AG08395 (cell line): Measurements from ENCODE around the gene HACE1.
"Not testable (repeated sequence)": the region's sequence is repeated elsewhere in the genome, so short reads cannot be mapped to it uniquely, and the experiment has no call there.

Experiments used
- DNase-seq: peaks from one replicate; pipeline ENCODE4 v3.0.0; 2012; ENCODE audit warnings: mixed read lengths, low spot score

The HACE1 gene

GRCh38 chr6:104829183-104829958 lies 30.3 kb downstream of the HACE1 start:
- no peak for DNase-seq

DNA sequence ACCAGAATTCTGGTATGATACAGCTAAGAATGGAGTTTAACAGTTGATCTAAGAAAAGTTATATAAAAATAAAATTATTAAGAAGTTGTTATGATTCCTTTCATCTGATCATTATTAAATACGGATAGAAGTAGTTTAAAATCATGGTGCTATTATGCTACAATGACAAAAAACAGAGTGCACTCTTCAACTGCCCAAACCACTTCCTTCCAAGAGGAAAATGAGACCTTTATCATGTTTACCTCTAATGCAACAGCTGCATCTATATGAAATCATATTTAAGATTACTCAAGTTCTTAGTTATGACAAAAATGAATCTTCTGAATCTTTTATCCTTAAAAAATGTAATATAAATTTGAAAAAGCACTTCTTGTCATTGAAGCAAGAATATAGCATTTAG lies 31.2 kb downstream of the HACE1 start:
- no peak for DNase-seq

GRCh38 chr6:104820820-104821219 lies 38.9 kb downstream of the HACE1 start:
- not testable (repeated sequence) for DNase-seq

GRCh38 chr6:104816125-104816524 lies 43.6 kb downstream of the HACE1 start:
- no peak for DNase-seq

DNA sequence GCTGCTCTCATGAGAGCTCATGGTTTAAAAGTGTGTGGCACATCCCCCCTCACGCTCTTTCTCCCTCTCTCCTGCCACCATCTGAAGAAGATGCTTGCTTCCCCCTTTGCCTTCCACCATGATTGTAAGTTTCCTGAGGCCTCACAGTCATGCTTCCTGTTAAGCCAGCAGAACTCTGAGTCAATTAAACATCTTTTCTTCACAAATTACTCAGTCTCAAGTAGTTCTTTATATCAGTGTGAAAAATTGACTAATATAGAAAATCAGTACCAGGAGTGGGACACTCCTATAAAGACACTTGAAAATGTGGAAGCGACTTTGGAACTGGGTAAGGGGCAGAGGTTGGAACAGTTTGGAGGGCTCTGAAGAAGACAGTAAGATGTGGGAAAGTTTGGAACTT lies 45.0 kb downstream of the HACE1 start:
- no peak for DNase-seq

- DNase-seq, result no peak
Measured at GRCh38 chr6:104813552-104813951, 46.2 kb downstream of the HACE1 start.

DNA sequence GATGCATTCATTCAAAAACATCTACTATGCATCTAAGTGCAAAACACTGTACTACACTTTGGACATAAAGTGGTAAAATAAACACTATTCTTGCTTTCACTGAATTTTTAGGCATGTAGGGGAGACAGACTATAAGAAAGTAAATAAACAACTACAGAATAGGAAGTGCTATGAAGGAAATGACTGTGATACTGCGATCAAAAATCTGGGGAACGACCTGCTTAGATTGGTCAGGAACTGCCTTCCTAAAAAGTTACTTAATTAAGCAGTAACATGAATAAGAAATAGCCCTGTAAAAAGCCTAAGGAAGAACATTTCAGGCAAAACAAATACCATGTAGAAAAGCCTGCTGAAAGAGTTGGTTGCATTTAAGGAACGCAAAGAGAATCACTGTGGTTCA lies 50.6 kb downstream of the HACE1 start:
- no peak for DNase-seq

DNA sequence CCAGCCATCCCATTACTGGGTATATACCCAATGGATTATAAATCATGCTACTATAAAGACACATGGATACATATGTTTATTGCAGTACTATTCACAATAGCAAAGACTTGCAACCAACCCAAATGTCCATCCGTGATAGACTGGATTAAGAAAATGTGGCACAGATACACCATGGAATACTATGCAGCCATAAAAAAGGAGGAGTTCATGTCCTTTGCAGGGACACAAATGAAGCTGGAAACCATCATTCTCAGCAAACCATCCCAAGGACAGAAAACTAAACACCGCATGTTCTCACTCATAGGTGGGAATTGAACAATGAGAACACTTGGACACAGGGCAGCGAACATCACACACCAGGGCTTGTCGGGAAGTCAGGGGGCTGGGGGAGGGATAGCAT lies 54.4 kb downstream of the HACE1 start:
- DNase-seq, result not testable (repeated sequence)

DNA sequence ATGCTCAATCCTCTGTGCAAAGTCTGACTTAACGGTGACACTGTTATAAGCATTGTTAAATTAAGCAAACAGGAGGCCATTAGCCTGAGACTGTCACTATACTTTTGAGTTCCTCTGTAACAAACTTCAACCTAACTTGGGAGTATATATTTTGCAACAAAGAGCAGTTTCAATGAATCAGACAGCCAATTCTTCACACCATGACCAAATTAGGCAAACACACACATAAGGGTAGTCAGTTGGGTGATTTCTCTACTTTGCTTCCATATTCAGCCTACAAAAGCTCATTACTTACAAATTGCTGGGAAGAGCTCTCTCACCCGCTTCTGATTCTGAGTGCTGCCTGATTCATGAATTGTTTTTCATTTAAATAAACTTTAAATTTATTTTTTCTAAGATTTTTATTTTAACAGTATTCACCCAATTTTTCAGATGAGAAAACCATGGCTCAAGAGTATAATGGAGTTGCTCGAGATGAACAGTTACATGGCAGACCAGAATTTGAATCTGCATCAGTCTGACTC lies 60.5 kb downstream of the HACE1 start:
- DNase-seq, result no peak

- DNase-seq, result no peak
Measured at GRCh38 chr6:104796031-104796785, 63.5 kb downstream of the HACE1 start.

GRCh38 chr6:104795363-104795762 lies 64.4 kb downstream of the HACE1 start:
- no peak for DNase-seq

- peak; percentile 38 for DNase-seq
Measured at GRCh38 chr6:104789770-104790190, 69.9 kb downstream of the HACE1 start.

- no peak for DNase-seq
Measured at GRCh38 chr6:104788400-104788799, 71.3 kb downstream of the HACE1 start.

GRCh38 chr6:104787305-104787704 lies 72.4 kb downstream of the HACE1 start:
- DNase-seq, result no peak

DNA sequence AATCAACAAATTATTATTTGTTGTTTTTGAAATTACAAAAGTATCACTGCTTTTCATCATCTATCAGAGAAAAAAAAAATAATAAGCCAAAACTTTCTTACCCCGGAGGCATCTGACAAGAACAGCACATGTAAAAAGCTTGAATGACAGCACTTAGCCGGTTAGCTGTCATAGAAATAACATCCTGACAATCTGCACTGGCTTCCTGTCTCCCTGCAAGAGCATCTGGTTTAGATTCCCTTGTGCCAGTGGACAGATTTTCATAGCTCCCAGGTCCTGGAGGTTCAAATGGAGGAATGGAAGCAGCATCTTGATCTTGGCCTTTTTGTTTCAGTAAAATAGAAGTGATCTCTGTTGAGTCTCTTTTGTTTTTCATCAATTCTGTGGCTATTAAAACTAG lies 74.8 kb downstream of the HACE1 start:
- DNase-seq, result peak; percentile 22

DNA sequence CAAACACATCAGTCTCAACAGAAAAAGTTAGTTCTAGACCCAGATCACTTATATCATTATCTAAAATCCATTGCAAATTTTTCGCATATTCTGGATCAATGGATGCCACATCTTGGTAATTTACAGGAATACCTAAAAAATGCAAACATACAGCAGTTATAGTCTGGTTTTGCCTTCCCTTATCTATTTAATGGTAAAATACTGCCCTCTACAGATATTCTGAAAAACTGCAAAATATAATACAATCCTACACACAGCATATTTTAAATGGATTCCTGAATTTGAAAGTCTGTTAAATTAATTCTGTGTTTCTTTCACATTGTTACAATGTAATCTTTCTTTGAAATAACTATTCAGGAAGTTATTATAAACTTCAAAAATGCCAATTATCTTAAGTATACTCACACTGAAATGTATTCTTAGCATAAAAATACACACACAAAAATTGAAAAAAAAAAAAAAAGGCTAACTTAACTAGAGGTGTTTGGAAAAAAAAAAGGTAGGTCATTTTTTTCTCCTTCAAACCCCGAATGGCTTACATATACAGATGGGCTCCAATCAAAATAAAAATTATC lies 88.4 kb downstream of the HACE1 start:
- peak; percentile 32 for DNase-seq

- no peak for DNase-seq
Measured at GRCh38 chr6:104768906-104769305, 90.8 kb downstream of the HACE1 start.

GRCh38 chr6:104766595-104766994 lies 93.1 kb downstream of the HACE1 start:
- no peak for DNase-seq

- DNase-seq, result no peak
Measured at GRCh38 chr6:104754788-104755409, 104.8 kb downstream of the HACE1 start.

GRCh38 chr6:104753251-104753650 lies 106.5 kb downstream of the HACE1 start:
- no peak for DNase-seq

- DNase-seq, result no peak
Measured at GRCh38 chr6:104750449-104750848, 109.3 kb downstream of the HACE1 start.

DNA sequence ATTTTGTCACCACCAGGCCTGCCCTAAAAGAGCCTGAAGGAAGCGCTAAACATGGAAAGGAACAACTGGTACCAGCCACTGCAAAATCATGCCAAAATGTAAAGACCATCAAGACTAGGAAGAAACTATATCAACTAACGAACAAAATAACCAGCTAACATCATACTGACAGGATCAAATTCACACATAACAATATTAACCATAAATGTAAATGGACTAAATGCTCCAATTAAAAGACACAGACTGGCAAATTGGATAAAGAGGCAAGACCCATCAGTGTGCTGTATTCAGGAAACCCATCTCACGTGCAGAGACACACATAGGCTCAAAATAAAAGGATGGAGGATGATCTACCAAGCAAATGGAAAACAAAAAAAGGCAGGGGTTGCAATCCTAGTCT lies 120.6 kb downstream of the HACE1 start:
- DNase-seq, result not testable (repeated sequence)
